ENCODE results near the gene FMN2.

FMN2 gene

DNA sequence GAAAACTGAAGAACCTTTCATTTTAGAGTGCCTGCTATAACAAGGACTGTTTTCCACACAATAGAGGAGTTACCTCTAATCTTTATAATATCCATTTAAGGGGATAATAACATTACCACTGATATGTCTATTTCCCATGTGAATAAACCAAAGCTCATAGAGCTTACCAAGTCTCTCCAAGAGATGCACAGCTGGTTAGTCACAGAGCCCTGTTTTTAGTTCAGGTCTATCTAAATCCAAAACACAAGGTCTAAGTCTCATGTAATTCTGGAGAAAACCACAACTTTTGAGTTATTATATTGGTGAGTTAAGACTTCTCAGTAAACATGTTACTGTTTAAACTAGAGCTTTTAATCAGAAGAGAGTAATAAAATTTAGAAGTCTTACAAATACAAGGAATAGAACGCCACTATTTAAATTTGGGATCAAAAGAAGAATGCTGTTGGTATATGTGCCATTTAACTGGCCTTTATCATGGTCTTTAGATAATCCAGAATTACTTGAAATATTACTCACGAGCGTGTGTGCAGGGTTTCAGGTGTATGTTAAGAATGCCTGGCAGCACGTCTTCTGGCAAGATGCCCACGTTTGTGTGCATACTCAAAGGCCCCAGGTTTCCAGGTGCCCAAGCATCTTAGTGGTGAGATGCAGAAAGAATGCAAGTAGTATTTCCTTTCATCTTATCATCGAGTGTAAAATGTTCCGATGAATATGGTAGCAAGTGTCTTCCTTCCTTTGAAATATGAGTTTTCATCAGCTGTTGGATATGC lies 190.6 kb downstream of the FMN2 start:
- no peak for DNase-seq (ENCODE audit: low spot score)
- TF ChIP-seq, protein P1, sequence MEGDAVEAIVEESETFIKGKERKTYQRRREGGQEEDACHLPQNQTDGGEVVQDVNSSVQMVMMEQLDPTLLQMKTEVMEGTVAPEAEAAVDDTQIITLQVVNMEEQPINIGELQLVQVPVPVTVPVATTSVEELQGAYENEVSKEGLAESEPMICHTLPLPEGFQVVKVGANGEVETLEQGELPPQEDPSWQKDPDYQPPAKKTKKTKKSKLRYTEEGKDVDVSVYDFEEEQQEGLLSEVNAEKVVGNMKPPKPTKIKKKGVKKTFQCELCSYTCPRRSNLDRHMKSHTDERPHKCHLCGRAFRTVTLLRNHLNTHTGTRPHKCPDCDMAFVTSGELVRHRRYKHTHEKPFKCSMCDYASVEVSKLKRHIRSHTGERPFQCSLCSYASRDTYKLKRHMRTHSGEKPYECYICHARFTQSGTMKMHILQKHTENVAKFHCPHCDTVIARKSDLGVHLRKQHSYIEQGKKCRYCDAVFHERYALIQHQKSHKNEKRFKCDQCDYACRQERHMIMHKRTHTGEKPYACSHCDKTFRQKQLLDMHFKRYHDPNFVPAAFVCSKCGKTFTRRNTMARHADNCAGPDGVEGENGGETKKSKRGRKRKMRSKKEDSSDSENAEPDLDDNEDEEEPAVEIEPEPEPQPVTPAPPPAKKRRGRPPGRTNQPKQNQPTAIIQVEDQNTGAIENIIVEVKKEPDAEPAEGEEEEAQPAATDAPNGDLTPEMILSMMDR (IDR thresholded peaks at IDR 0.05): no peak
- Histone ChIP-seq H3K4me3 (no peak overlapping the region), H3K27ac (no peak overlapping the region)

DNA sequence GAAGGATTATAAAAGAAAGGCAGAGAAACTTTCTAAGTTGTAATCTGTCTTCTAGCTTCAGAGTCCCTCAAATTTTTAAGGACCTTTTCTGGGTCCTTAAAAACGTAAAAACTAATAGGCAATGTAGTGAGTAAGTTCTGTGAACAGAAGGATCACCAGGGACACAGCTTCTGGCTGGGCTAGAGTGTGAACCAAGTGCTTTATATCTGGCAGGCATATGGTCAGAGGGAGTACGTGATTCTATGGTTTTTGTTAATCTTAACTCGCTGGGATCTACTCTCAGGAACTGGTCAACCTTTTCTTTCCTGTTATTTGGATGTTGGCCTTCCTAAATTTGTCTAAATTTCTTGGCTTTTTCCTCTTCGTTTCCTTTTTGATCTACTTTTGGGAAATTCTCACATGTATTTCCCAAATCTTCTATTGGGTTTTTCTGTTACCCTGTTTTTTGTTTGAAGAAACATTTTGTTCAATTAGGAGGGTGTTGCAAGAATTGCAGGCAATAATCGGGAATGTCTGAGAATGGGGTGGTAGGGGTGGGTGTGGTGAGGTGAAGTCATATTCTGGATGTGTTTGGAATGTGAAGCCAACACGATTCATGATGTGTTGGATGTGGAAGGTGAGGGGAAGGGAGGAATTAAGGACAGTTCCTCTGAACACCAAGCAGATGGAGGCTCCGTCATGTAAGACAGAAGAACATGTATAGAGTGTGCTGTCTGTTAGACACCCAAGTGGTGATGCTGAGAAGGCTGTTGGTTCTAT lies 193.2 kb downstream of the FMN2 start:
- H3K27ac ChIP-seq: no peak overlapping the region
- DNase-seq (ENCODE audit: low spot score): no peak

DNA sequence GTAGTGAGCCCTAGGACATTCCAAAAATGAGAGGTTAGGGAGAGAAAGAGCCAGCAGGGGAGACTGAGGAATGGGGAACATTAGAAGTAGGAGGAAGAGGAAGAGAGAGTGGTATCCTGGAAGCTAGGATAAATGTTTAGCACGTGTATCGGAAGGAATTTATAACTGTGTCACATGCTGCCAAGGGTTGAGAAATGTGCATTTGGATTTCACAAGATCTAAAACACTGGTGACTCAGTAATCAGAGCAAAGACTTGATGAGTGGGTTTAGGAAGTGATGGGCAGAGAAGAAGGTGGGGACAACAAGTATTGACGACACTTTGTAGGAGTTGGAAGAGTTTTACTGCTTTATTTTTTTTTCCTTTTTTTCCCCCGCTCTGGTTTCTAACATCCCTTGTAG lies 193.9 kb downstream of the FMN2 start:
- H3K27ac ChIP-seq: no peak overlapping the region
- H3K4me3 ChIP-seq: no peak overlapping the region
- TF ChIP-seq, protein P1 (IDR thresholded peaks at IDR 0.05): no peak
- DNase-seq (ENCODE audit: low spot score): no peak

More for the DNA sequence above, 193.2 kb downstream of the FMN2 start:
- H3K4me3 ChIP-seq: no peak overlapping the region
- TF ChIP-seq, protein P1 (IDR thresholded peaks at IDR 0.05): no peak

DNA sequence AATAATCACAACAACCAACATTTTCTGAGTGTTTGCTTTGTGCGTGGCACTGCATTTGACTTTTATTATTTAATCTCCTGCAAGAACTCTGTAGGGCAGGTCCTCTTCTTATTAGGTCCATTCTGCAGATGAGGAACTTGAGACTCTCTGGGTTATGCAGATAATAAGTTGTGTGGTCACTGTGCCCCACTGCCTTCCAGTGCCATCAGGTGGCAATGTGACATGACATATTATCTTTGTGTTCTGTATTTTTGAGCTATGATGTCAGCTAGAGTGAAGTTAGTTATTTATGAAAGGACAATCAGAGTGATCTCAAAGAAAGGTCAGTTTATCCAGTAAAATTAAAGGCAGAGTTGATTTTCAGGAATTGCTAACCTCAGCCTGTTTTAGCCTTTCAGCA lies 196.0 kb downstream of the FMN2 start:
- H3K27ac ChIP-seq: no peak overlapping the region
- no peak overlapping the region for H3K4me3 ChIP-seq
- no peak for DNase-seq (ENCODE audit: low spot score)
- TF ChIP-seq, protein P1 (IDR thresholded peaks at IDR 0.05): no peak

DNA sequence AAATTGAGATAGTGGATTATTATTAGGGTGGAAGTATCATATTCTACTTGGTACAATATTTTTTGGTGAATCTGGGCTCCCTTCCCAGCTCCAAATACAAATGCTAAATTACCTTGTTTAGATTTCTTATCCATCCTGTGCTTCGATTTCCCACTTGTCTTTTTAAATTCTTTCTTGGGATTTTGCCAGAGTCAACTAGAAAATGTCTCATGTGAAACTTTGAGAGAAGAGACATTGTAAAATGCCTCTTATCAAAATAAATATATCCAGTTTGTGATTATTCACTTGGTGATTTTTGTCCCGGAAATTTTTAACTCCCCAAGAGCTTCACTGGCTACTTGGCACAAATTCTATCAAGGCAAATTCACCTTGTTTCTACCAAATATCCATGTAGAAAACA lies 202.0 kb downstream of the FMN2 start:
- Histone ChIP-seq H3K27ac (no peak overlapping the region), H3K4me3 (no peak overlapping the region)
- no peak for DNase-seq (ENCODE audit: low spot score)
- TF ChIP-seq, protein P1 (IDR thresholded peaks at IDR 0.05): no peak

DNA sequence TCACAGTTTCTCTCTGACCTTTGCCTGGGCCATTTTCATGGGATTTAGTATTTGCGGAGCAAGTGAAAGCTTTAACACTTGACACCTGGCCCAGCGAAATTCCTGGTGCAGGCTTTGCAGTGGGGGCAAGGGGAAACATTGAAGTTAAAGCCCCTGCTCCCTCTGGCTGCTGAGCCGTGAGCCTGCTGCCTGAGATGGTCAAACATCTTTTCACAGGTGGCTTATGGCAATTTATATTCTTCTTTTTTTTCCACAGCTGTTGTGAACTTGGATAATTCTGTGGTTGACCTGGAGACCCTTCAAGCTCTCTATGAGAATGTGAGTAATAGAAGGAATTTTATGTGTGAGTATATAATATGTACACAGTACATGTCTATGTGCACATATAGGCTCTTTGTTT lies 202.9 kb downstream of the FMN2 start:
- Histone ChIP-seq H3K4me3 (no peak overlapping the region), H3K27ac (no peak overlapping the region)
- TF ChIP-seq, protein P1 (IDR thresholded peaks at IDR 0.05): no peak
- DNase-seq (ENCODE audit: low spot score): no peak

DNA sequence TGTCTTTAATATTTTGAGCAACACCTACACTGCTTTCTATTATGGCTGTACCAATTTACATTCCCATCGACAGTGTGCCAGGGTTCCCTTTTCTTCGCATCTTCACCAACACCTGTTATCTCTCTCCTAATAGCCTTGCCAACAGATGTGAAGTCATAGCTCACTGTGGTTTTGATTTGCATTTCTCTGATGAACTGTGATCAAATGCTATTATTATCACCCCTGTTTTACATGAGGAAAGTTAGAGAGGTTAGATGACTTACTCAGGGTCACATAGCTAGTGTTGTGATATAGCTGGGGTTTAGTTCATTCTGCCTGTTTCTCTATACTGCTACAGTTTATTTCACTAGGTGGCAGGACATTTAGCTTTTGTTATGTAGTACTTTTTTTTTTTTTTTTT lies 204.1 kb downstream of the FMN2 start:
- Histone ChIP-seq H3K4me3 (no peak overlapping the region), H3K27ac (no peak overlapping the region)
- no peak for DNase-seq (ENCODE audit: low spot score)
- TF ChIP-seq, protein P1 (IDR thresholded peaks at IDR 0.05): no peak

Data from coronary artery (tissue), 2 donors.